T-helper 2 cell (primary cell): ENCODE measurements around the gene HACD2.
"Not testable (repeated sequence)": the region's sequence is repeated elsewhere in the genome, so short reads cannot be mapped to it uniquely, and the experiment has no call there.

ENCODE experiments used
- DNase-seq, 5 experiments: peaks; one replicate each; pipeline versions ENCODE4 v3.0.0 to v3.0.0-alpha.2; 2012 to 2022

HACD2 gene

GRCh38 chr3:123611082-123611481 lies 26.2 kb upstream of the HACD2 start:
- DNase-seq, result no peak

GRCh38 chr3:123610331-123610730 lies 25.5 kb upstream of the HACD2 start:
- no peak for DNase-seq

- no peak for DNase-seq
Observed at GRCh38 chr3:123609063-123609462, 24.2 kb upstream of the HACD2 start.

- DNase-seq, result no peak
Observed at GRCh38 chr3:123608263-123608937, 23.5 kb upstream of the HACD2 start.

GRCh38 chr3:123606527-123606926 lies 21.7 kb upstream of the HACD2 start:
- no peak for DNase-seq

GRCh38 chr3:123605789-123606234 lies 21.0 kb upstream of the HACD2 start:
- no peak for DNase-seq

GRCh38 chr3:123603153-123603552 lies 18.3 kb upstream of the HACD2 start:
- not testable (repeated sequence) for DNase-seq

- no peak for DNase-seq
Observed at GRCh38 chr3:123602325-123602724, 17.5 kb upstream of the HACD2 start.

GRCh38 chr3:123600863-123601262 lies 16.0 kb upstream of the HACD2 start:
- DNase-seq, result not testable (repeated sequence)

GRCh38 chr3:123597561-123597960 lies 12.7 kb upstream of the HACD2 start:
- DNase-seq, result no peak

- no peak for DNase-seq
Observed at GRCh38 chr3:123595396-123596180, 10.7 kb upstream of the HACD2 start.

- DNase-seq, result no peak
Observed at GRCh38 chr3:123593381-123593780, 8.5 kb upstream of the HACD2 start.

- DNase-seq, result peak in 1 of 5 experiments; percentile 11
Observed at GRCh38 chr3:123590685-123591450, 6.0 kb upstream of the HACD2 start.

GRCh38 chr3:123587401-123587800 lies 2.5 kb upstream of the HACD2 start:
- no peak for DNase-seq

GRCh38 chr3:123586968-123587367 lies 2.1 kb upstream of the HACD2 start:
- no peak for DNase-seq

GRCh38 chr3:123586131-123586530 lies 1.3 kb upstream of the HACD2 start:
- peak in 2 of 5 experiments; percentile 14 to 63 for DNase-seq

GRCh38 chr3:123584284-123584987 lies 417 bp downstream of the HACD2 start:
- DNase-seq, result peak in 2 of 5 experiments; percentile 5 to 17

- no peak for DNase-seq
Observed at GRCh38 chr3:123583561-123583960, 1.3 kb downstream of the HACD2 start.

GRCh38 chr3:123582315-123582714 lies 2.5 kb downstream of the HACD2 start:
- DNase-seq, result no peak

- no peak for DNase-seq
Observed at GRCh38 chr3:123576122-123576521, 8.7 kb downstream of the HACD2 start.

- no peak for DNase-seq
Observed at GRCh38 chr3:123571973-123572365, 12.9 kb downstream of the HACD2 start.

GRCh38 chr3:123571264-123571972 lies 13.4 kb downstream of the HACD2 start:
- DNase-seq, result no peak
